H54 (cell line): ENCODE data around the gene B3GNT4.
"Not testable (repeated sequence)": the region's sequence is repeated elsewhere in the genome, so short reads cannot be mapped to it uniquely, and the experiment has no call there.

ENCODE experiments used
- DNase-seq: peaks from one replicate; pipeline ENCODE4 v3.0.0; 2011; ENCODE audit warnings: low spot score, mixed read lengths; ENCODE audit not compliant: insufficient read length
- FAIRE-seq: peaks from 3 replicates; lab custom pipeline; 2011; peaks lifted over from hg19 to GRCh38; lab: Jason Lieb, UNC
- POLR2A ChIP-seq: IDR thresholded peaks from 2 replicates; pipeline ENCODE4 v1.6.1; 2011; ENCODE audit warnings: low read depth, mild to moderate bottlenecking, low read length

B3GNT4 gene

GRCh38 chr12:122174155-122174845, 29.2 kb upstream of the B3GNT4 start, which contains the start of gene IL31:
Gene IL31, minus strand, starts transcription at chr12:122174221. Its CDS starts 49 bp downstream, at chr12:122174172.
- no peak for FAIRE-seq
- TF ChIP-seq POLR2A: no peak
- no peak for DNase-seq

DNA sequence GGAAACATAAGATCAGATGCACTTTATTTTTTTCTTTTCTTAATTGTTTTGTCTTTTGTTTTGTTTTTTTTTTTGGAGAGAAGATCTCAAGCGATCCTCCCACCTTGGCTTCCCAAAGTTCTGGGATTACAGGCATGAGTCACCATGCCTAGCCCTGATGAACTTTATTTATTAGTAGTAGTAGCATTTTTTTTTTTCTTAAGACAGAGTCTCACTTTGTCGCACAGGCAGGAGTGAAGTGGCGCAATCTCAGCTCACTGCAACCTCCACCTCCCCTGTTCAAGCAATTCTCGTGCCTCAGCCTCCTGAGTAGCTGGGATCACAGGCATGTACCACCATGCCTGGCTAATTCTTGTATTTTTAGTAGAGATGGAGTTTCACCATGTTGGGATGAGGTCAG, 27.0 kb upstream of the B3GNT4 start:
- FAIRE-seq, DNase-seq: not testable (repeated sequence)

GRCh38 chr12:122182887-122183587, 20.5 kb upstream of the B3GNT4 start, which contains the start of gene LRRC43:
Gene LRRC43, plus strand, starts transcription at chr12:122183123. Its CDS starts 22 bp downstream, at chr12:122183145.
- DNase-seq (no peak), FAIRE-seq (no peak)
- no peak for TF ChIP-seq POLR2A

DNA sequence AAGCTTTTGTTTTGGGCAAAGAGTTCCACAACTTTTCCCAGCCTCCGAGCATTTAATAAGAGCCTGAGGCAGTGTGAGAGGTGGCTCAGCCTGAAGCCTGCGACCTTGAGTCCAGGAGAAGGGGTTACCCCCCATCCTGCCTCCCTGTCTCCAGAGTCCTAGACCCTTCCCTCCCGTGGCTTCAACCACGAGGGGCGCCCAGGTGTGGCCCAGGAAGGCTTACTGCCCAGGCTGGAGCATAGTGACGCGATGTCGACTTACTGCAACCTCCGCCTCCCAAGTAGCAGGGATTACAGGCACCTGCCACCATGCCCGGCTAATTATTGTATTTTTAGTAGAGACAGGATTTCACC, 19.9 kb upstream of the B3GNT4 start:
- FAIRE-seq: no peak
- TF ChIP-seq POLR2A: no peak

DNA sequence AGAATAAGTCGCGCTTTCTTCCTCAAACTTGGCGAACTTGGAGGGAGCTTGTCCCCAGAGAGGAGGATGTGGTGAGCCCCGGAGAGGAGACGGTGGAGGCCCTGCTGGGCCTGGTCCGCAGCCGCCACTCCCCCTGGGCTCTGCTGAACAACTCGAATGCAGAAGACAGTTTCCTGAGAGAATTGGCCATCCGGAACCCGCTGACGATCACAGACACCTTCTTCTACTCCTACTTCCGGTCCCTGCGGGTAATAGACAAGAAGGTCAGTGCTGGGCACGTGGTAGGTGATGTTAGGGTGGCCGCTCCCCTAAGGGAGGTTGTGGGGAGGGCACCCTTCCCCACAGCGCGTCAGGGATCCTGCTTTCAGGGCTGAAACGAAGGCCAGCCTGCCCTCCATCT, 19.0 kb upstream of the B3GNT4 start:
- TF ChIP-seq POLR2A: no peak
- DNase-seq: no peak
- FAIRE-seq: no peak

More for the DNA sequence above, 19.9 kb upstream of the B3GNT4 start:
- DNase-seq: no peak

DNA sequence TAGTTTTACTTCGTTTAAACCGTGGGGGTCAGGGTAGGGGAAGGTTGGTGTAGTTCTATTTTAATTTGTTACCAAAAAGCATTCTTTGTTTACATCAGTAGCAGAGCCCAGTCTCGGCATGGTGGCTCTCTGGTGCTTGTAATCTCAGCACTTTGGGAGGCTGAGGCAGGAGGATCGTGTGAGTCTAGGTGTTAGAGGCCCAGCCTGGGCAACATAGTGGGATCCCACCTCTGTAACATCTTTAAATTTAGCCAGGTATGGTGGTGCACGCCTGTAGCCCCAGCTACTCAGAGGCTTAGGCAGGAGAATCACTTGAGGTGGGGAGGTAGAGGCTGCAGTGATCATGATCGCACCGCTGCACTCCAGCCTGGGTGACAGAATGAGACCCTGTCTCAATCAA, 18.4 kb upstream of the B3GNT4 start:
- DNase-seq: no peak
- TF ChIP-seq POLR2A: no peak
- no peak for FAIRE-seq

GRCh38 chr12:122185494-122186082, 17.9 kb upstream of the B3GNT4 start:
- FAIRE-seq (no peak), DNase-seq (no peak)
- no peak for TF ChIP-seq POLR2A

GRCh38 chr12:122187466-122187865, 16.0 kb upstream of the B3GNT4 start:
- FAIRE-seq (no peak), DNase-seq (no peak)
- TF ChIP-seq POLR2A: no peak

- FAIRE-seq (no peak), DNase-seq (no peak)
- TF ChIP-seq POLR2A: no peak
Measured at GRCh38 chr12:122189626-122190475, 13.7 kb upstream of the B3GNT4 start.

DNA sequence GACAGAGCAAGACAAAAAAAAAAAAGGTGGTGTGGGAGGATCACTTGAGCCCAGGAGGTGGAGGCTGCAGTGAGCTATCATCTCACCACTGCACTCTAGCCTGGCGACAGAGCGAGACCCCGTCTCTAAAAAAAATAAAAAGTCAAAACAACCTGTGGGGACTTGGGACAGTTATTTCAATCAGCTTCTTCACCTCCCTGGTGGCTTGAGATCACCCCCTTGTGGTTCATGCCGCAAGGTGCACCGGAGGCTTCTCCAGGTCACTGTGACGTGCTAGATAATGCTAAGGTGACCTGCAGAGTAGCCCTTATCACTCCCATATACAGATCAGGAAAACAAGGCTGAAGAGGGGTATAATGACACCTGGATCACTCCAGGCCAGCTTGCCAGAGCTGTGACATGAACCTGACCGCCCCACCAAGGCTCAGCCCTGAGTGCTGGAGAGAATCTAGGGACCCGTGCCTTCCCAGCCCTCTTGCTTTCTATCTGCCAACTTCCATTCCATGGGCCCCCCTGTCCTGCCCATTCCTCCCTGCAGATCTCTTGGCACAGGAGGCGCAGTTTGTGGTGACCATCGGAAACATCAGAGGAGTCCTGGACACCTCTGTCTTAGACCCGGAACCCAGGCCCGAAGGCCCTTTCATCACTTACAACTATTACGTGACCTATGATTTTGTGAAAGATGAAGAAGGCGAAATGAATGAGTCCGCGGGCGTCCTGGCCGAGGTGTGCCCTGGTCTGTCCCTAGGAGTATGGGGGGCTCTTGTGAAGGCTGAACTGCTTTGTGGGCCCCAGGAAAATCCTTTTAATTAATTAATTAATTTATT, 12.5 kb upstream of the B3GNT4 start:
- DNase-seq (peak; percentile 75), FAIRE-seq (no peak)
- no peak for TF ChIP-seq POLR2A

GRCh38 chr12:122192441-122192840, 11.1 kb upstream of the B3GNT4 start:
- no peak for TF ChIP-seq POLR2A
- FAIRE-seq (no peak), DNase-seq (no peak)

DNA sequence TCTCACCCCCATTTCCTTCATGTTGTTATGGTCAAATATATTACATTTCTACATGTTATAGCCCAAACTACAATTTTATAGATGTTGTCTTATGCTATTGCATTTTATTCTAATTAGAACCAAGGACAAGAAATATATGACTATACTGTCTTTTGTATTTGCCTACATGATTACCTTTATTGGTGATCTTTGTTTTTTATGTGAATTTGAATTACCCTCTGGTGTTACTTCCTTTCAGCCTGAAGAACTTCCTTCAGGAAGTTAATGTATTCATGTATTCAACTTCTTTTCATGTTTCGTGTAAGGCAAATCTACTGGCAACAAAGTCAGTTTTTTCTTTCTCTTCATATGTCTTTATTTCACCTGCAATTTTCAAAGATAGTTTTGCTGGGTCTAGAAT, 8.7 kb upstream of the B3GNT4 start:
- TF ChIP-seq POLR2A: no peak

GRCh38 chr12:122195405-122195804, 8.1 kb upstream of the B3GNT4 start:
- FAIRE-seq (no peak), DNase-seq (no peak)

More for the DNA sequence above, 8.7 kb upstream of the B3GNT4 start:
- no peak for FAIRE-seq
- DNase-seq: no peak

More at GRCh38 chr12:122195405-122195804, 8.1 kb upstream of the B3GNT4 start:
- TF ChIP-seq POLR2A: no peak
